HepG2 (cell line): ENCODE results near the gene TPCN2. TPM values are rescaled to one million over a fixed set of nuclear protein-coding genes. Genes with fewer than 3 reads are reported as not detected.
A peak's percentile ranks its signal among the peaks of the same experiment; 100 is the strongest.

ENCODE experiments used
- ELF1 ChIP-seq: sonication (generic); formaldehyde crosslinking; IDR thresholded peaks from 2 replicates; pipeline ENCODE4 v1.4.0; 2020; ENCODE audit warnings: missing genetic modification reagents
- ERF ChIP-seq: IDR thresholded peaks from 2 replicates; pipeline ENCODE4 v1.6.1; 2018; ENCODE audit warnings: missing biosample characterization, missing genetic modification reagents
- HIVEP1 ChIP-seq: sonication (generic); formaldehyde crosslinking; IDR thresholded peaks from 2 replicates; pipeline ENCODE4 v1.4.0; 2020; ENCODE audit warnings: mild to moderate bottlenecking, missing genetic modification reagents
- KDM5B ChIP-seq: sonication (generic); formaldehyde crosslinking; IDR thresholded peaks from 2 replicates; pipeline ENCODE4 v1.4.0; 2020; ENCODE audit warnings: missing genetic modification reagents, mild to moderate bottlenecking, borderline replicate concordance
- NFKBIZ ChIP-seq: IDR thresholded peaks from 2 replicates; pipeline ENCODE4 v1.6.1; 2018; ENCODE audit warnings: missing genetic modification reagents, missing compliant biosample characterization
- PHB2 ChIP-seq: fragments of 450-650 bp; IDR thresholded peaks from 2 replicates; pipeline ENCODE4 v1.6.1; 2018; ENCODE audit not compliant: partially characterized antibody
- TCF12 ChIP-seq, 2 experiments: fragments of 450-650 bp in 1 of 2; sonication (generic) in 1 of 2; formaldehyde crosslinking in 1 of 2; IDR thresholded peaks; 2 replicates each; pipeline versions ENCODE4 v1.6.1 to v1.8.0; 2017 to 2022; ENCODE audit warnings: antibody characterized with exemption in 1 of 2, mild to moderate bottlenecking in 1 of 2, missing genetic modification reagents in 1 of 2, moderate library complexity in 1 of 2
- ZBTB33 ChIP-seq: sonication (generic); formaldehyde crosslinking; IDR thresholded peaks from 2 replicates; pipeline ENCODE4 v1.4.0; 2020; ENCODE audit warnings: missing genetic modification reagents
- ZKSCAN5 ChIP-seq: sonication (generic); formaldehyde crosslinking; IDR thresholded peaks from 2 replicates; pipeline ENCODE4 v1.5.1; 2020; ENCODE audit warnings: mild to moderate bottlenecking, missing genetic modification reagents
- ZNF616 ChIP-seq: sonication (generic); formaldehyde crosslinking; IDR thresholded peaks from 2 replicates; pipeline ENCODE4 v1.5.0; 2020; ENCODE audit warnings: low read depth, mild to moderate bottlenecking, missing genetic modification reagents
- ZNF788 ChIP-seq: sonication (generic); formaldehyde crosslinking; IDR thresholded peaks from 2 replicates; pipeline ENCODE4 v1.5.0; 2020; ENCODE audit warnings: mild to moderate bottlenecking, missing genetic modification reagents, borderline replicate concordance
- polyA plus RNA-seq, 8 experiments: library from polyadenylated mRNA; depleted of rRNA in 3 of 8; stranded (reverse) in 7 of 8; unstranded in 1 of 8; fragments of >200 nt; fragmentation: Illumina TruSeq in 4 of 8; extraction: Trizol in 4 of 8; gene quantifications; 2 replicates each; pipeline versions ENCODE4 v1.2.1 to v1.2.3, GENCODE V29; 2011 to 2016; ENCODE audit warnings: low read depth in 4 of 8, missing spikeins in 1 of 8, mixed read lengths in 1 of 8; ENCODE audit not compliant: insufficient read depth in 1 of 8
- total RNA-seq, 5 experiments: library from RNA; depleted of rRNA; stranded (reverse); fragments of >200 nt; fragmentation: Illumina TruSeq; extraction: Trizol; gene quantifications; 2 replicates each; pipeline ENCODE4 v1.2.3, GENCODE V29; 2016; ENCODE audit warnings: low read depth in 1 of 5
- TF ChIP-seq, protein P1 (sequence below): sonication (generic); formaldehyde crosslinking; IDR thresholded peaks from 2 replicates; pipeline ENCODE4 v1.4.0; 2020; ENCODE audit warnings: missing genetic modification reagents, borderline replicate concordance
- TF ChIP-seq, protein P2 (sequence below): sonication (generic); formaldehyde crosslinking; IDR thresholded peaks from 2 replicates; pipeline ENCODE4 v1.9.0; 2021; ENCODE audit warnings: mild to moderate bottlenecking, missing genetic modification reagents
- TF ChIP-seq, protein P3 (sequence below): sonication (generic); formaldehyde crosslinking; IDR thresholded peaks from 2 replicates; pipeline ENCODE4 v1.8.1; 2023; ENCODE audit warnings: mild to moderate bottlenecking, missing genetic modification reagents
- TF ChIP-seq, protein P4 (sequence below), 2 experiments: sonication (generic) in 1 of 2; formaldehyde crosslinking in 1 of 2; IDR thresholded peaks; 2 replicates each; pipeline versions ENCODE4 v1.4.0 to v1.6.1; 2018 to 2020; ENCODE audit warnings: missing genetic modification reagents in 2 of 2, borderline replicate concordance in 1 of 2, low read depth in 1 of 2, mild to moderate bottlenecking in 1 of 2, missing biosample characterization in 1 of 2

The TPCN2 gene
- total and polyA plus RNA-seq, 2 of the 13 experiments (the other 11 are each of a cell fraction or from before 2014, with no cell fraction given) = 5.6 to 5.9 TPM

DNA sequence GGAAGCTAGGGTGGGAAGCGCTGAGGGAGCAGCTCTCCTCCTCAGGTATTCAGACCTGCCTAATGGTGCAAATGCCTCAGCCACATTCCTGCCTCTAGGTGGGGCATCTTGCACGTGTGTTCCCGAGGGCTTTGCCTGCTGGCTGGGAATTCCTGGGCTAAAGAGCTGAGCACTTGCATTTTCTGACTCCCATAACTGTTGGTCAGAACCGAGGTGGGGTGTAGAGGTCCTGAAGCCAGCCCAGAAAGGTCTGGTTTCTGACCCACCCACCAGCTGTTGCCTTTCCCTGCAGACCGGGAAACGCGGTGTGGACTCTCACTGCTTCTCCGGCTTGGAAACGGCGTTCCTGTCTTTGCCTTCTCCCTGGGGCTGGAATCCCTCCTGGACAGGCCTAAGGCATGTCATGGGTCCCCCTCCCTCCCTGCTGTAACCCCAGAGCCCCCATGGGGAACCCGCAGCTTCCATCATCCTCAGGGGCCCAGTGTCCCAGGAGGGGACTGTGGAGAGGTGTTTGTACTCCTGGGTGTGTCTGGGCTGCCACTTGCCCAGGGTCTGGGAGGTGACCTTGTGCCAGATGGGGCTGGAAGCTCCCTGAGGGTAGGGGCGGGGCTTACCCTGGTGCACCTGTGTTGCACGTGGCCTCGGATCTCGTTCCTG, 83.0 kb downstream of the TPCN2 start (continued):
- TF ChIP-seq HIVEP1 (no peak), ZKSCAN5 (CRISPR knock-in tag) (no peak), KDM5B (CRISPR knock-in tag) (no peak; the same call in 1 of the 2 replicates), TCF12 (IDR thresholded peaks at IDR 0.05) (no peak), TCF12 (CRISPR knock-in tag; IDR thresholded peaks at IDR 0.05) (no peak), ZNF616 (CRISPR knock-in tag) (no peak), ZNF788 (peak; percentile 23; the same call in 1 of the 2 replicates), ERF (CRISPR knock-in tag) (0 out of 2 replicates have a peak, but pooled peaks have one; percentile 38), ELF1 (CRISPR knock-in tag) (no peak), NFKBIZ (CRISPR knock-in tag) (no peak), PHB2 (no peak), ZBTB33 (peak; percentile 45; the same call in 1 of the 2 replicates)
- TF ChIP-seq, protein P1, sequence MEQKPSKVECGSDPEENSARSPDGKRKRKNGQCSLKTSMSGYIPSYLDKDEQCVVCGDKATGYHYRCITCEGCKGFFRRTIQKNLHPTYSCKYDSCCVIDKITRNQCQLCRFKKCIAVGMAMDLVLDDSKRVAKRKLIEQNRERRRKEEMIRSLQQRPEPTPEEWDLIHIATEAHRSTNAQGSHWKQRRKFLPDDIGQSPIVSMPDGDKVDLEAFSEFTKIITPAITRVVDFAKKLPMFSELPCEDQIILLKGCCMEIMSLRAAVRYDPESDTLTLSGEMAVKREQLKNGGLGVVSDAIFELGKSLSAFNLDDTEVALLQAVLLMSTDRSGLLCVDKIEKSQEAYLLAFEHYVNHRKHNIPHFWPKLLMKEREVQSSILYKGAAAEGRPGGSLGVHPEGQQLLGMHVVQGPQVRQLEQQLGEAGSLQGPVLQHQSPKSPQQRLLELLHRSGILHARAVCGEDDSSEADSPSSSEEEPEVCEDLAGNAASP (CRISPR knock-in tag) = peak; percentile 46; the same call in 1 of the 2 replicates
- TF ChIP-seq, protein P2, sequence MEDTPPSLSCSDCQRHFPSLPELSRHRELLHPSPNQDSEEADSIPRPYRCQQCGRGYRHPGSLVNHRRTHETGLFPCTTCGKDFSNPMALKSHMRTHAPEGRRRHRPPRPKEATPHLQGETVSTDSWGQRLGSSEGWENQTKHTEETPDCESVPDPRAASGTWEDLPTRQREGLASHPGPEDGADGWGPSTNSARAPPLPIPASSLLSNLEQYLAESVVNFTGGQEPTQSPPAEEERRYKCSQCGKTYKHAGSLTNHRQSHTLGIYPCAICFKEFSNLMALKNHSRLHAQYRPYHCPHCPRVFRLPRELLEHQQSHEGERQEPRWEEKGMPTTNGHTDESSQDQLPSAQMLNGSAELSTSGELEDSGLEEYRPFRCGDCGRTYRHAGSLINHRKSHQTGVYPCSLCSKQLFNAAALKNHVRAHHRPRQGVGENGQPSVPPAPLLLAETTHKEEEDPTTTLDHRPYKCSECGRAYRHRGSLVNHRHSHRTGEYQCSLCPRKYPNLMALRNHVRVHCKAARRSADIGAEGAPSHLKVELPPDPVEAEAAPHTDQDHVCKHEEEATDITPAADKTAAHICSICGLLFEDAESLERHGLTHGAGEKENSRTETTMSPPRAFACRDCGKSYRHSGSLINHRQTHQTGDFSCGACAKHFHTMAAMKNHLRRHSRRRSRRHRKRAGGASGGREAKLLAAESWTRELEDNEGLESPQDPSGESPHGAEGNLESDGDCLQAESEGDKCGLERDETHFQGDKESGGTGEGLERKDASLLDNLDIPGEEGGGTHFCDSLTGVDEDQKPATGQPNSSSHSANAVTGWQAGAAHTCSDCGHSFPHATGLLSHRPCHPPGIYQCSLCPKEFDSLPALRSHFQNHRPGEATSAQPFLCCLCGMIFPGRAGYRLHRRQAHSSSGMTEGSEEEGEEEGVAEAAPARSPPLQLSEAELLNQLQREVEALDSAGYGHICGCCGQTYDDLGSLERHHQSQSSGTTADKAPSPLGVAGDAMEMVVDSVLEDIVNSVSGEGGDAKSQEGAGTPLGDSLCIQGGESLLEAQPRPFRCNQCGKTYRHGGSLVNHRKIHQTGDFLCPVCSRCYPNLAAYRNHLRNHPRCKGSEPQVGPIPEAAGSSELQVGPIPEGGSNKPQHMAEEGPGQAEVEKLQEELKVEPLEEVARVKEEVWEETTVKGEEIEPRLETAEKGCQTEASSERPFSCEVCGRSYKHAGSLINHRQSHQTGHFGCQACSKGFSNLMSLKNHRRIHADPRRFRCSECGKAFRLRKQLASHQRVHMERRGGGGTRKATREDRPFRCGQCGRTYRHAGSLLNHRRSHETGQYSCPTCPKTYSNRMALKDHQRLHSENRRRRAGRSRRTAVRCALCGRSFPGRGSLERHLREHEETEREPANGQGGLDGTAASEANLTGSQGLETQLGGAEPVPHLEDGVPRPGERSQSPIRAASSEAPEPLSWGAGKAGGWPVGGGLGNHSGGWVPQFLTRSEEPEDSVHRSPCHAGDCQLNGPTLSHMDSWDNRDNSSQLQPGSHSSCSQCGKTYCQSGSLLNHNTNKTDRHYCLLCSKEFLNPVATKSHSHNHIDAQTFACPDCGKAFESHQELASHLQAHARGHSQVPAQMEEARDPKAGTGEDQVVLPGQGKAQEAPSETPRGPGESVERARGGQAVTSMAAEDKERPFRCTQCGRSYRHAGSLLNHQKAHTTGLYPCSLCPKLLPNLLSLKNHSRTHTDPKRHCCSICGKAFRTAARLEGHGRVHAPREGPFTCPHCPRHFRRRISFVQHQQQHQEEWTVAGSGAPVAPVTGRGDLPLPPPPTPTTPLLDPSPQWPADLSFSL = no peak
- TF ChIP-seq, protein P3, sequence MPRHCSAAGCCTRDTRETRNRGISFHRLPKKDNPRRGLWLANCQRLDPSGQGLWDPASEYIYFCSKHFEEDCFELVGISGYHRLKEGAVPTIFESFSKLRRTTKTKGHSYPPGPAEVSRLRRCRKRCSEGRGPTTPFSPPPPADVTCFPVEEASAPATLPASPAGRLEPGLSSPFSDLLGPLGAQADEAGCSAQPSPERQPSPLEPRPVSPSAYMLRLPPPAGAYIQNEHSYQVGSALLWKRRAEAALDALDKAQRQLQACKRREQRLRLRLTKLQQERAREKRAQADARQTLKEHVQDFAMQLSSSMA (CRISPR knock-in tag) = 0 out of 2 replicates have a peak, but pooled peaks have one; percentile 56
- TF ChIP-seq, protein P4, sequence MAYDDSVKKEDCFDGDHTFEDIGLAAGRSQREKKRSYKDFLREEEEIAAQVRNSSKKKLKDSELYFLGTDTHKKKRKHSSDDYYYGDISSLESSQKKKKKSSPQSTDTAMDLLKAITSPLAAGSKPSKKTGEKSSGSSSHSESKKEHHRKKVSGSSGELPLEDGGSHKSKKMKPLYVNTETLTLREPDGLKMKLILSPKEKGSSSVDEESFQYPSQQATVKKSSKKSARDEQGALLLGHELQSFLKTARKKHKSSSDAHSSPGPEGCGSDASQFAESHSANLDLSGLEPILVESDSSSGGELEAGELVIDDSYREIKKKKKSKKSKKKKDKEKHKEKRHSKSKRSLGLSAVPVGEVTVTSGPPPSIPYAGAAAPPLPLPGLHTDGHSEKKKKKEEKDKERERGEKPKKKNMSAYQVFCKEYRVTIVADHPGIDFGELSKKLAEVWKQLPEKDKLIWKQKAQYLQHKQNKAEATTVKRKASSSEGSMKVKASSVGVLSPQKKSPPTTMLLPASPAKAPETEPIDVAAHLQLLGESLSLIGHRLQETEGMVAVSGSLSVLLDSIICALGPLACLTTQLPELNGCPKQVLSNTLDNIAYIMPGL (CRISPR knock-in tag; IDR thresholded peaks at IDR 0.05; ENCODE audit: borderline replicate concordance in 1 of 2, low read depth in 1 of 2) = peak in 1 of 2 experiments; percentile 83; a peak in 1 of 4 replicates
